Measurements from ENCODE around the gene RBMY1F.
"Not testable (repeated sequence)": the region's sequence is repeated elsewhere in the genome, so short reads cannot be mapped to it uniquely, and the experiment has no call there.

The RBMY1F gene

DNA sequence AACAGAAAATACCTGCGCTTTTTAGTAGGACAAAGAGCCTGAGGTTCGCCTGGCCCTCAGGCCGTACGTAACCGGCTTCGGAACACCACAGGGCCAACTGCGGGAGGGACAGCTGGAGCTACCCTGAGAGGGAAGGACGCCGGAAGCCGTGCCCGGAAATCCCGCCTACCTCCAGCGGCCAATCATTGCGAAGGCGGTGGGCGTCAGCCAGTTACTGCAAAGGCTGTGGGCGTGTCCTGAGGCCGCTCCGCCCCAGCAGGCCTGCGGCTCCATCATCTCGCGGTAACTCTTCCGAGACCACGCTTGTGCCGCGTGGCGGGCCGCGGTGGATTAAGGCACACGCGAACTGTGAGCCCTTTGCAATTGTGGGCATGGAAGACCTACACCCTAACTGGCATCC is at the start of gene RBMY1F:
Gene RBMY1F, minus strand, starts transcription at position 101 of the 400 bp plus-strand sequence. CDS start 1,954 bp downstream, outside the sequence.
- not testable (repeated sequence) for DNase-seq (ENCODE audit: low read depth); H3K4me3 ChIP-seq (ENCODE audit: low read depth, low read length)

- not testable (repeated sequence) for H3K4me3 ChIP-seq (ENCODE audit: low read depth, low read length); DNase-seq (ENCODE audit: low read depth)
Measured at GRCh38 chrY:22151144-22151543, 31.6 kb downstream of the RBMY1F start.

- not testable (repeated sequence) for DNase-seq (ENCODE audit: low read depth); H3K4me3 ChIP-seq (ENCODE audit: low read depth, low read length)
Measured at GRCh38 chrY:22141011-22141695, 41.6 kb downstream of the RBMY1F start.

GRCh38 chrY:22134719-22135118 is 48.0 kb downstream of the RBMY1F start:
- not testable (repeated sequence) for DNase-seq (ENCODE audit: low read depth)

DNA sequence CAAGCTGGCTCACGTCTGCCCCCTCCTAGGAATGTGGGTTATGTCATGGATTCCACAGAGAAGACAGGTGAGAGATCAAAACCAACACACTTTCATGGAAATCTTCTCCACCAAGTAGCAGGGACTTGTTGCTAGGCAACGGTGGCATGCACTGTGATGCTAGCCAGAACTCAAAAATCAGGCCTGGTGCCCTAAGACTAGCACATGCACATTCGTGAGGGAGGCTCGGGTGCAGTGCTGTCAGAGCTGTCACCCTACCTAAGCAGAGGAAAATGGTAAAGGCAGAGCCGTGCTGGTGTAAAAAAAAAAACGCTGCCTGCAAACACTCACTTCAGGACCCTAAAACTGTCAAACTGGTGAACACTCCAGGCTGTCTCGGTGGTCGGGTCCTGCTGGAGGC is 52.2 kb downstream of the RBMY1F start:
- not testable (repeated sequence) for H3K4me3 ChIP-seq (ENCODE audit: low read depth, low read length); DNase-seq (ENCODE audit: low read depth)

More at GRCh38 chrY:22134719-22135118, 48.0 kb downstream of the RBMY1F start:
- not testable (repeated sequence) for H3K4me3 ChIP-seq (ENCODE audit: low read depth, low read length)
